ENCODE measurements around the gene OR5AN1. TPM values are rescaled to one million over a fixed set of nuclear protein-coding genes. Genes with fewer than 3 reads are reported as not detected.

Gene OR5AN1
- polyA plus RNA-seq, 3 donors, result not detected

GRCh38 chr11:59403546-59403945, 44.9 kb downstream of the OR5AN1 start:
- H3K27me3 Mint-ChIP-seq (ENCODE audit: low read depth in 3 of 3), result no peaks in the 10 kb centered on the region
- H3K4me1 Mint-ChIP-seq, result no peaks in the 10 kb centered on the region
- Histone ChIP-seq H3K4me1 (ENCODE audit: control insufficient read depth in 1 of 2, insufficient read depth in 2 of 2, low read length in 2 of 2) (no peaks in the 10 kb centered on the region), H3K27ac (ENCODE audit: low read depth in 1 of 2, low read length in 2 of 2) (no peak overlapping the region), H3K27me3 (ENCODE audit: control insufficient read depth in 2 of 2, insufficient read depth in 2 of 2, low read length in 2 of 2) (no peaks in the 10 kb centered on the region), H4K20me1 (ENCODE audit: insufficient read depth, low read length) (no peaks in the 10 kb centered on the region), H3K36me3 (replicated peaks in 1 of 2; ENCODE audit: control insufficient read depth in 1 of 2, insufficient read depth in 2 of 2, low read length in 2 of 2) (no peaks in the 10 kb centered on the region), H3K9ac (ENCODE audit: insufficient read depth, low read length, poor library complexity, severe bottlenecking) (no peak overlapping the region), H3K79me2 (ENCODE audit: insufficient read depth, low read length) (no peaks in the 10 kb centered on the region), H3K9me3 (replicated peaks in 1 of 2; ENCODE audit: control insufficient read depth in 1 of 2, insufficient read depth in 1 of 2, low read length in 2 of 2) (peaks cover 4 to 23% of the 10 kb centered on the region in 2 donors), H3K4me2 (replicated peaks; ENCODE audit: extremely low read depth, low read length, poor library complexity, severe bottlenecking) (no peak overlapping the region), H3K4me3 (replicated peaks in 1 of 3; ENCODE audit: low read depth in 2 of 3, low read length in 3 of 3) (no peak overlapping the region), H2AFZ (ENCODE audit: insufficient read depth, low read depth, low read length, poor library complexity, severe bottlenecking) (no peak overlapping the region)
- no peak overlapping the region for H3K4me3 Mint-ChIP-seq
- no peak for DNase-seq
- H3K9me3 Mint-ChIP-seq, result peaks cover 6 to 39% (median 24%) of the 10 kb centered on the region in 7 donors
- H3K36me3 Mint-ChIP-seq, result no peaks in the 10 kb centered on the region
- H3K27ac Mint-ChIP-seq, result no peak overlapping the region
- intact Hi-C loops (cut with micrococcal nuclease), result no loop called here
- TF ChIP-seq CTCF (IDR thresholded peaks at IDR 0.05), result no peak

- Histone ChIP-seq H3K4me3 (replicated peaks in 1 of 3; ENCODE audit: low read depth in 2 of 3, low read length in 3 of 3) (no peak overlapping the region), H3K27ac (ENCODE audit: low read depth in 1 of 2, low read length in 2 of 2) (no peak overlapping the region), H3K27me3 (ENCODE audit: control insufficient read depth in 2 of 2, insufficient read depth in 2 of 2, low read length in 2 of 2) (no peaks in the 10 kb centered on the region), H3K4me2 (replicated peaks; ENCODE audit: extremely low read depth, low read length, poor library complexity, severe bottlenecking) (no peak overlapping the region), H2AFZ (ENCODE audit: insufficient read depth, low read depth, low read length, poor library complexity, severe bottlenecking) (no peak overlapping the region), H3K9ac (ENCODE audit: insufficient read depth, low read length, poor library complexity, severe bottlenecking) (no peak overlapping the region), H3K4me1 (ENCODE audit: control insufficient read depth in 1 of 2, insufficient read depth in 2 of 2, low read length in 2 of 2) (peaks cover 8 to 12% of the 10 kb centered on the region in 2 donors), H4K20me1 (ENCODE audit: insufficient read depth, low read length) (no peaks in the 10 kb centered on the region), H3K79me2 (ENCODE audit: insufficient read depth, low read length) (no peaks in the 10 kb centered on the region), H3K36me3 (replicated peaks in 1 of 2; ENCODE audit: control insufficient read depth in 1 of 2, insufficient read depth in 2 of 2, low read length in 2 of 2) (no peaks in the 10 kb centered on the region), H3K9me3 (replicated peaks in 1 of 2; ENCODE audit: control insufficient read depth in 1 of 2, insufficient read depth in 1 of 2, low read length in 2 of 2) (peaks cover 9 to 23% of the 10 kb centered on the region in 2 donors)
- peak overlapping the region in 1 of 7 donors; percentile 63 for H3K27ac Mint-ChIP-seq
- DNase-seq, result peak; percentile 15 to 38 (median 34)
- H3K4me1 Mint-ChIP-seq, result peaks cover 16% of the 10 kb centered on the region
- no peak for TF ChIP-seq CTCF (IDR thresholded peaks at IDR 0.05)
- peaks cover 15 to 23% (median 20%) of the 10 kb centered on the region in 7 donors for H3K9me3 Mint-ChIP-seq
- H3K4me3 Mint-ChIP-seq, result no peak overlapping the region
- peaks cover 0 to 6% of the 10 kb centered on the region in 2 donors for H3K36me3 Mint-ChIP-seq
- intact Hi-C loops (cut with micrococcal nuclease), result no loop called here
- no CpG with 5 or more reads among the region's 2 CpGs for WGBS (ENCODE audit: insufficient coverage)
- peaks cover 0 to 1% (median 0%) of the 10 kb centered on the region in 3 donors for H3K27me3 Mint-ChIP-seq (ENCODE audit: low read depth in 3 of 3)
Observed at GRCh38 chr11:59413646-59414045, 55.0 kb downstream of the OR5AN1 start.

Data from CD14-positive monocyte (primary cell).